AG09319 (cell line): ENCODE results near the gene ZBTB7C.

Experiments used
- DNase-seq: peaks from one replicate; pipeline ENCODE4 v3.0.0-alpha.2; 2010; ENCODE audit warnings: low read depth; ENCODE audit errors: extremely low read depth
- TF ChIP-seq, protein P1 (sequence below): IDR thresholded peaks from 2 replicates; pipeline ENCODE4 v1.5.1; 2011; ENCODE audit warnings: low read depth, mild to moderate bottlenecking, inconsistent platforms, low read length, moderate library complexity

ZBTB7C gene

GRCh38 chr18:48011926-48012465 lies 397.2 kb downstream of the ZBTB7C start:
- TF ChIP-seq, protein P1, sequence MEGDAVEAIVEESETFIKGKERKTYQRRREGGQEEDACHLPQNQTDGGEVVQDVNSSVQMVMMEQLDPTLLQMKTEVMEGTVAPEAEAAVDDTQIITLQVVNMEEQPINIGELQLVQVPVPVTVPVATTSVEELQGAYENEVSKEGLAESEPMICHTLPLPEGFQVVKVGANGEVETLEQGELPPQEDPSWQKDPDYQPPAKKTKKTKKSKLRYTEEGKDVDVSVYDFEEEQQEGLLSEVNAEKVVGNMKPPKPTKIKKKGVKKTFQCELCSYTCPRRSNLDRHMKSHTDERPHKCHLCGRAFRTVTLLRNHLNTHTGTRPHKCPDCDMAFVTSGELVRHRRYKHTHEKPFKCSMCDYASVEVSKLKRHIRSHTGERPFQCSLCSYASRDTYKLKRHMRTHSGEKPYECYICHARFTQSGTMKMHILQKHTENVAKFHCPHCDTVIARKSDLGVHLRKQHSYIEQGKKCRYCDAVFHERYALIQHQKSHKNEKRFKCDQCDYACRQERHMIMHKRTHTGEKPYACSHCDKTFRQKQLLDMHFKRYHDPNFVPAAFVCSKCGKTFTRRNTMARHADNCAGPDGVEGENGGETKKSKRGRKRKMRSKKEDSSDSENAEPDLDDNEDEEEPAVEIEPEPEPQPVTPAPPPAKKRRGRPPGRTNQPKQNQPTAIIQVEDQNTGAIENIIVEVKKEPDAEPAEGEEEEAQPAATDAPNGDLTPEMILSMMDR: no peak
- DNase-seq: no peak

- TF ChIP-seq, protein P1: no peak
- no peak for DNase-seq
These were observed 398.9 kb downstream of the ZBTB7C start for GRCh38 chr18:48010264-48010663.

DNA sequence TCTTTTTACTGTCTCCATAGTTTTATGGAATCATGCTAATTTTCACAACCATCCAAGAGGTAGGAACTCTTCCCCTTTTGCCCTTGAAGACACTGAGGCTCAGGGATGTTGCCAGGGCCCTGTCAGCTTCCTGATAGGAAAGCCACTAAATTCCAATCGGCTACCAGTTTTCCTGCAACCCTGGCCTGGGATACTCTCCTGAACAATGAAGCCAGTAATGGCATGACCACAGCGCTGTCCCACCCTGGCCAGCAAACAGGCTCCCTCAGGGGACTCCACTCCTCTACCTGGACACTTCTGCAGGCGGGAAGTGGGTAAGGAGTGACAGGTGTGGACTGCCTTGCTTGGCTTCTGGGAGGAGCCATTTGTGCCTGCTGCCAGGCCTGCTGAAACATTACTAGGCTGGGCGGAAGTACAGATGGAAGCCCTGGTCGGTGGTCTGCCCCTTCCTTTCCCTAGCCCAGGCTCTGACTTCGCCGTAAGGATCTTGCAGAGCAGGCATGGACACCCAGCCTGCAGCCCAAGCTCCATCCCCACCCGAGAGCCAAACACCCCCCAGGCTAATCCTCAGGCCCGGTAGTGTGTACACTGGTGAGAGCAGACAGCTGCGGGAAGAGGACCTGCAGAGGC lies 400.0 kb downstream of the ZBTB7C start:
- TF ChIP-seq, protein P1: no peak
- DNase-seq: no peak

DNA sequence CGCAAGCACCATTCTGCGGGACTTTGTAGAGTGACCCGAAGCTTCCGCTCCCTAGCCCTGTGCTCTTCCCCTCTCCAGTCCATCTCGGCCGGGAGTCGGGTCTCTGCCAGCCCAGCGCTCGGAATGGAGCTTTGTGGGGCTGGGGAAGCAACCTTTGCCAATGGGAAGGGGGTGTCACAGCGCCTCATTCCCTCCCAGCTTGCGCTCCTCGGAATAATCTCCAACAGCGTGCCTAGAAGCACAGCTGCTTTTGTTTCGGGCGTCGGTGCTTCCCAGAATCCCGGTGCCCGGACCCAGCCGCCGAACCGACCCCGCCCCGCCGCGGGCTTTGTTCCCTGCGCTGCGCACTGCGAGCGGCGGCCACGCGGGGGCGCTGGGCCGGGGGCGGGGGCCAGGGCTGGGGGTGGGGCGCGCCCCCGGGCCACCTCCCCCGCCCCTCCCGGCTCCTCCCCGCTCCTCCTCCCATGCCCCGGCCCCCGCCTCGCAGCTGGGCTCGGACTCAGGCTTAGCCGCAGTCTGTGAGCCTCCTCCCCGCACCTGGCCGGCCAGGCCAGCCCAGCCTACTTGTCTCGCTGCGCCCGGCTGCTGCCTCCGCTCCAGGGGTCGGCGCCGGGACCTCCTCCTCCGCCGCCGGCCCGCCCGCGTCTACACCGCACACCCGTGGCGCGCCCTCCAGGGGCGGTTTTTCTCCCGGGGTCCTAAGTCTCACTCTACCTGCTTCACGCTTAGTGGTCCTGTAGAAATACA lies 401.1 kb downstream of the ZBTB7C start:
- DNase-seq: no peak
- TF ChIP-seq, protein P1: peak; percentile 31

DNA sequence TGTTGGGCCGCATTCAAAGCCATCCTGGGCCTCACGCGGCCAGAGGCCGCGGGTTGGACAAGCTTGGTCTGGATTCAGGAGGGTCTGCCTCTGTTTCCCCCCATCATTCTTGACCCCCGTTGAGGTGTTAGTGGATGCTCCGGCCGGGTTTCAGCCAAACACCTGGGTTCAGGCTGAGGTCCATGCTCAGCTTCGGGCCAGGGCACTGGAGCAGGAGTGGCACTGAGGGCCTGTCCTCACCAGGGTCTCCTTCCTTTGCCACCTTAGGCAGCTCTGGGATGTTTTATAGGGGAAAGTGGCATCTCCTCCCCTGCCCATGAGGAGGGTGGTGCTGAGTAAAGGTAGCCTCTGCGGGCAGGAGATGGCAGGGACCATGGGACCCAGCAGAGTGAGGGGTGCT lies 401.8 kb downstream of the ZBTB7C start:
- TF ChIP-seq, protein P1: no peak
- no peak for DNase-seq

DNA sequence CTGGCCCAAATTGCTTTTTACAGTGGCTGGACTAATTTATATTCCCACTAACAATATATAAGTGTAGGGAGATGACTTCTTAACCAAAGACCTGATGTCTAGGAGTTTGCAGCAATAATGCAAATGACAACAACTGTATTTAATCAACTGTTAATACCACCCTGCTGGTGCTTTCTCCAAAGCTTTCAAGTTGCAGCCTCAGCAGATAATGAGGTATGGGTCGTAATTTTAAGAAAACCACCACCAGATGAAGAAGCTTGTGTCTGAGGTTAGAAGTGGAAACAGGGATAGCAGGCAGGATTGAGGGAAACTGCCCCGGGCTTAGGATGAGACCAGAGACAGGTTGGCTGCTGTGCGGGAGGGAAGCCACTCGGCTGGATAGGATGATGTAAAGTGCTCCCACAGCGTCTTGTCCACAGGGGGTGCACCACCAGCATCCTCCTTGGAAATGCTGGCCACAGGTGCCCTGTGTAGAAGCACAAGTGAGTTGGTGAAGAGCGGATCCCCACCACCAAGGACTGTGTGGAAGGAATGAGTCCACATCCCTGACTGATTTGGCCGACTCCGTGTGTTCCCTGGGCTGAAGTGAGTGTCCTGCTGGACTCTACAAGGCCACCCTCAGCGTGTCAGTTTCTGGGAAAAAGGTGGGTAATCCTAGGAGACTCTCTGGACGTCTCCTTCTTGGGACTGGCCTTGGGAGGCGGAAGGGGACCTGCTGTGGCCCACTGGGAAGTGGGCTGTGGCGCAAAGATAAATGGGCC lies 402.6 kb downstream of the ZBTB7C start:
- TF ChIP-seq, protein P1: no peak

More for the DNA sequence above, 402.6 kb downstream of the ZBTB7C start:
- no peak for DNase-seq
